Peyer's patch (tissue), 4 donors: ENCODE results near the gene ZC3H7A. TPM values are rescaled to one million over a fixed set of nuclear protein-coding genes. Genes with fewer than 3 reads are reported as not detected.

Experiments
- DNase-seq, 3 donors: peaks; one replicate each; pipeline ENCODE4 v3.0.0-alpha.2; 2017 to 2019
- H3K27ac ChIP-seq, 4 donors: fragments of 200-600 bp; sonication (generic); one replicate each; pipeline ENCODE4 v1.5.1; 2016 to 2019
- H3K27me3 ChIP-seq, 2 donors: fragments of 200-600 bp; sonication (generic); one replicate each; pipeline ENCODE4 v1.5.1; 2019
- H3K36me3 ChIP-seq, 3 donors: fragments of 200-600 bp; sonication (generic); one replicate each; pipeline ENCODE4 v1.5.1; 2016 to 2019
- H3K4me1 ChIP-seq, 4 donors: fragments of 200-600 bp; sonication (generic); one replicate each; pipeline ENCODE4 v1.5.1; 2016 to 2019
- H3K4me3 ChIP-seq, 4 donors: fragments of 200-600 bp; sonication (generic); 1 replicate in 3 of 4; 2 replicates in 1 of 4; pipeline ENCODE4 v1.5.1; 2016 to 2019; ENCODE audit warnings: mild to moderate bottlenecking in 1 of 4
- H3K9me3 ChIP-seq, 4 donors: fragments of 200-600 bp; sonication (generic); one replicate each; pipeline ENCODE4 v1.5.1; 2016 to 2019; ENCODE audit warnings: mild to moderate bottlenecking in 1 of 4
- POLR2A ChIP-seq, 2 donors: fragments of 450-650 bp; IDR thresholded peaks; one replicate each; pipeline ENCODE4 v1.5.1; 2017; ENCODE audit warnings: antibody characterized with exemption in 2 of 2, mild to moderate bottlenecking in 2 of 2, moderate library complexity in 2 of 2
- total RNA-seq, 4 donors: library from RNA; depleted of rRNA; stranded (reverse); fragments of >200 nt; gene quantifications; one replicate each; pipeline ENCODE4 v1.1.0, GENCODE V29; 2016
- TF ChIP-seq, protein P1 (sequence below), 6 experiments: fragments of 450-650 bp in 4 of 6; fragments of 200-600 bp in 2 of 6; sonication (generic) in 1 of 6; IDR thresholded peaks; one replicate each; pipeline ENCODE4 v1.5.1; 2017 to 2019; ENCODE audit warnings: antibody characterized with exemption in 6 of 6, mild to moderate bottlenecking in 3 of 6, moderate library complexity in 1 of 6

The ZC3H7A gene
- total RNA-seq, 4 donors from 2014 or later, result 54.9 to 122 (median 72.5) TPM

- DNase-seq, result no peak
- Histone ChIP-seq H3K9me3 (no peaks in the 10 kb centered on the region), H3K27me3 (no peaks in the 10 kb centered on the region), H3K4me1 (peaks cover 0 to 15% (median 0%) of the 10 kb centered on the region in 4 donors), H3K27ac (no peak overlapping the region), H3K4me3 (no peak overlapping the region), H3K36me3 (peaks cover 0 to 75% (median 3%) of the 10 kb centered on the region in 3 donors)
- TF ChIP-seq, protein P1, sequence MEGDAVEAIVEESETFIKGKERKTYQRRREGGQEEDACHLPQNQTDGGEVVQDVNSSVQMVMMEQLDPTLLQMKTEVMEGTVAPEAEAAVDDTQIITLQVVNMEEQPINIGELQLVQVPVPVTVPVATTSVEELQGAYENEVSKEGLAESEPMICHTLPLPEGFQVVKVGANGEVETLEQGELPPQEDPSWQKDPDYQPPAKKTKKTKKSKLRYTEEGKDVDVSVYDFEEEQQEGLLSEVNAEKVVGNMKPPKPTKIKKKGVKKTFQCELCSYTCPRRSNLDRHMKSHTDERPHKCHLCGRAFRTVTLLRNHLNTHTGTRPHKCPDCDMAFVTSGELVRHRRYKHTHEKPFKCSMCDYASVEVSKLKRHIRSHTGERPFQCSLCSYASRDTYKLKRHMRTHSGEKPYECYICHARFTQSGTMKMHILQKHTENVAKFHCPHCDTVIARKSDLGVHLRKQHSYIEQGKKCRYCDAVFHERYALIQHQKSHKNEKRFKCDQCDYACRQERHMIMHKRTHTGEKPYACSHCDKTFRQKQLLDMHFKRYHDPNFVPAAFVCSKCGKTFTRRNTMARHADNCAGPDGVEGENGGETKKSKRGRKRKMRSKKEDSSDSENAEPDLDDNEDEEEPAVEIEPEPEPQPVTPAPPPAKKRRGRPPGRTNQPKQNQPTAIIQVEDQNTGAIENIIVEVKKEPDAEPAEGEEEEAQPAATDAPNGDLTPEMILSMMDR (IDR thresholded peaks at IDR 0.05), result no peak
- no peak for TF ChIP-seq POLR2A (IDR thresholded peaks at IDR 0.05)
Measured at GRCh38 chr16:11756248-11756647, 40.8 kb downstream of the ZC3H7A start.

GRCh38 chr16:11755022-11755760 lies 41.9 kb downstream of the ZC3H7A start:
- Histone ChIP-seq H3K36me3 (peaks cover 0 to 76% (median 0%) of the 10 kb centered on the region in 3 donors), H3K4me1 (peaks cover 0 to 15% (median 0%) of the 10 kb centered on the region in 4 donors), H3K9me3 (no peaks in the 10 kb centered on the region), H3K27ac (no peak overlapping the region), H3K27me3 (no peaks in the 10 kb centered on the region), H3K4me3 (no peak overlapping the region)
- no peak for DNase-seq
- TF ChIP-seq, protein P1 (IDR thresholded peaks at IDR 0.05), result no peak
- no peak for TF ChIP-seq POLR2A (IDR thresholded peaks at IDR 0.05)

- DNase-seq, result no peak
- TF ChIP-seq, protein P1 (IDR thresholded peaks at IDR 0.05), result no peak
- no peak for TF ChIP-seq POLR2A (IDR thresholded peaks at IDR 0.05)
- no peak overlapping the region for H3K4me3 ChIP-seq
- H3K4me1 ChIP-seq, result peaks cover 0 to under 1% (median 0%) of the 10 kb centered on the region in 4 donors
- no peak overlapping the region for H3K27ac ChIP-seq
- H3K9me3 ChIP-seq, result no peaks in the 10 kb centered on the region
- H3K36me3 ChIP-seq, result peaks cover 0 to 81% (median 0%) of the 10 kb centered on the region in 3 donors
- H3K27me3 ChIP-seq, result no peaks in the 10 kb centered on the region
Measured at GRCh38 chr16:11752856-11753255, 44.2 kb downstream of the ZC3H7A start.

GRCh38 chr16:11750056-11750455 lies 47.0 kb downstream of the ZC3H7A start:
- Histone ChIP-seq H3K27me3 (no peaks in the 10 kb centered on the region), H3K4me3 (no peak overlapping the region), H3K9me3 (no peaks in the 10 kb centered on the region), H3K4me1 (peaks cover 0 to 5% (median 0%) of the 10 kb centered on the region in 4 donors), H3K27ac (no peak overlapping the region), H3K36me3 (peaks cover 0 to 61% (median 0%) of the 10 kb centered on the region in 3 donors)
- no peak for TF ChIP-seq POLR2A (IDR thresholded peaks at IDR 0.05)
- TF ChIP-seq, protein P1 (IDR thresholded peaks at IDR 0.05), result no peak
- no peak for DNase-seq

DNA sequence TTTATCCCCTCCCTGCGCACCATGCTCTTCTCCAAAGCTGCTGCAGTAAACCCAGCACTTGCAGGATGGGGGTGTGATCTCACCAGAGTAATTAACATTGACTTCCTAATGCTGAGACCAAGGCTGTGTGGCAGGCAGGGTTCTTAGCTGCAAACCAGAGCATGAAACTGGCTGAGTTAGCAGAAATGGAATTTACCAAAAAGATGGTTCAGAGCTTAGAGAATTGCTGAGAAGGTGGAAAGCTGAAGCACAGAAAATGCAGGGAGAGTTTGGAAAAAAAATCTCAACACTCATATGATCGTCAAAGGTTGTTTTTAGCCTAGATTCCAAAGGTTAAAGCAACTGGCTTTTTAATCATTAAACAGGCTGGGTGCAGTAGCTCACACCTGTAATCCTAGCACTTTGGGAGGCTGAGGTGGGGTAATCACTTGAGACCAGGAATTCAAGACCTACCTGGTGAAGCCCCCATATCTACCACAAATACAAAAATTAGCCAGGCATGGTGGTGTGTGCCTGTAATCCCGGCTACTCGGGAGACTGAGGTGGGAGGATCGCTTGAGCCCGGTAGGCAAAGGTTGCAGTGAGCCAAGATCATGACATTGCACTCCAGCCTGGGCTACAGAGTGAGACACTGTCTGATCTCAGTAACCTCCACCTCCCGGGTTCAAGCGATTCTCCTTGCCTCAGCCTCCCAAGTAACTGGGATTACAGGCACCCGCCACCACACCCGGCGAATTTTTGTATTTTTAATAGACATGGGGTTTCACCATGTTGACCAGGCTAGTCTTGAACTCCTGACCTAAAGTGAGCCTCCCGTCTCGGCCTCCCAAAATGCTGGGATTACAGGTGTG lies 48.4 kb downstream of the ZC3H7A start:
- TF ChIP-seq, protein P1 (IDR thresholded peaks at IDR 0.05), result no peak
- TF ChIP-seq POLR2A (IDR thresholded peaks at IDR 0.05), result no peak
- H3K27ac ChIP-seq, result peak overlapping the region in 3 of 4 donors; percentile 49 to 94 (median 84)
- H3K4me3 ChIP-seq, result peak overlapping the region in 2 of 4 donors; percentile 2 to 12
- DNase-seq, result peak in 2 of 3 donors; percentile 63 to 70
- H3K27me3 ChIP-seq, result no peaks in the 10 kb centered on the region
- no peaks in the 10 kb centered on the region for H3K9me3 ChIP-seq
- peaks cover 0 to 47% (median 0%) of the 10 kb centered on the region in 3 donors for H3K36me3 ChIP-seq
- H3K4me1 ChIP-seq, result peaks cover 0 to 10% (median 2%) of the 10 kb centered on the region in 4 donors
